Keratinocyte (primary cell): ENCODE measurements around the gene OSMR. TPM values are rescaled to one million over a fixed set of nuclear protein-coding genes. Genes with fewer than 3 reads are reported as not detected.

Experiments
- DNase-seq: peaks from one replicate; pipeline ENCODE4 v3.0.0-alpha.2; 2011; ENCODE audit warnings: low read depth, missing footprints, low spot score
- FAIRE-seq: peaks from 2 replicates; lab custom pipeline; 2011; peaks lifted over from hg19 to GRCh38; lab: Jason Lieb, UNC
- H2AFZ ChIP-seq: 2 replicates; pipeline ENCODE4 v1.6.0; 2012; ENCODE audit warnings: low read length, control low read depth, inconsistent platforms; ENCODE audit not compliant: control insufficient read depth
- H3K27ac ChIP-seq: 2 replicates; pipeline ENCODE4 v1.5.1; 2011; ENCODE audit warnings: low read length; ENCODE audit not compliant: control insufficient read depth, insufficient read depth
- H3K27me3 ChIP-seq: 3 replicates; pipeline ENCODE4 v1.6.0; 2011; ENCODE audit warnings: low read length; ENCODE audit not compliant: control insufficient read depth, insufficient read depth; ENCODE audit errors: extremely low read depth
- H3K36me3 ChIP-seq, 2 experiments: 2 replicates in 1 of 2; 3 replicates in 1 of 2; pipeline ENCODE4 v1.5.1; 2011; ENCODE audit warnings: low read length in 2 of 2, mild to moderate bottlenecking in 1 of 2; ENCODE audit not compliant: control insufficient read depth in 2 of 2, insufficient read depth in 2 of 2; ENCODE audit errors: extremely low read depth in 1 of 2
- H3K4me1 ChIP-seq: 3 replicates; pipeline ENCODE4 v1.5.1; 2011; ENCODE audit warnings: low read length; ENCODE audit not compliant: control insufficient read depth, insufficient read depth; ENCODE audit errors: extremely low read depth
- H3K4me2 ChIP-seq: 3 replicates; pipeline ENCODE4 v1.6.0; 2011; ENCODE audit warnings: low read depth, low read length; ENCODE audit not compliant: control insufficient read depth, insufficient read depth; ENCODE audit errors: extremely low read depth
- H3K4me3 ChIP-seq, 3 experiments: fragments of 200-600 bp in 1 of 3; sonication (generic) in 1 of 3; 2 replicates in 2 of 3; 3 replicates in 1 of 3; pipeline ENCODE4 v1.5.1; 2011 to 2016; ENCODE audit warnings: low read length in 3 of 3, mild to moderate bottlenecking in 3 of 3, control low read depth in 2 of 3, inconsistent platforms in 1 of 3, low read depth in 1 of 3, mixed read lengths in 1 of 3, mixed run types in 1 of 3, moderate library complexity in 1 of 3; ENCODE audit not compliant: control insufficient read depth in 2 of 3, insufficient read depth in 2 of 3; ENCODE audit errors: extremely low read depth in 1 of 3
- H3K79me2 ChIP-seq: 2 replicates; pipeline ENCODE4 v1.6.0; 2012; ENCODE audit warnings: low read length; ENCODE audit not compliant: control insufficient read depth, insufficient read depth
- H3K9ac ChIP-seq: 3 replicates; pipeline ENCODE4 v1.6.0; 2011; ENCODE audit warnings: low read length; ENCODE audit not compliant: control insufficient read depth, insufficient read depth; ENCODE audit errors: extremely low read depth
- H3K9me1 ChIP-seq: 3 replicates; pipeline ENCODE4 v1.6.0; 2011; ENCODE audit warnings: low read length; ENCODE audit not compliant: control insufficient read depth, insufficient read depth; ENCODE audit errors: extremely low read depth
- H3K9me3 ChIP-seq: 2 replicates; pipeline ENCODE4 v1.5.1; 2012; ENCODE audit warnings: low read depth, low read length; ENCODE audit not compliant: control insufficient read depth
- H4K20me1 ChIP-seq: 3 replicates; pipeline ENCODE4 v1.6.0; 2011; ENCODE audit warnings: low read length; ENCODE audit not compliant: control insufficient read depth, insufficient read depth; ENCODE audit errors: extremely low read depth
- CTCF ChIP-seq, 3 experiments: IDR thresholded peaks in 1 of 3; conservative IDR thresholded peaks in 1 of 3; optimal IDR thresholded peaks in 1 of 3; 2 replicates in 2 of 3; 3 replicates in 1 of 3; pipeline versions ENCODE3 to v1.5.1; 2011; ENCODE audit warnings: low read length in 3 of 3, mild to moderate bottlenecking in 3 of 3, moderate library complexity in 2 of 3, control low read depth in 1 of 3, inconsistent platforms in 1 of 3; ENCODE audit not compliant: insufficient read depth in 2 of 3; ENCODE audit errors: extremely low read depth in 1 of 3
- EZH2 ChIP-seq: IDR thresholded peaks from one replicate; pipeline ENCODE4 v1.6.1; 2012; ENCODE audit warnings: inconsistent platforms, mild to moderate bottlenecking, low read length, moderate library complexity
- dilution Hi-C: fragments of 300-500 bp; cut with MboI; formaldehyde crosslinking; loops from one replicate; pipeline ENCODE4 v1.7.0; 2020; ENCODE audit warnings: low sequenced_read_pairs; ENCODE audit not compliant: extremely low pct_ligation_motif_present
- polyA plus RNA-seq, 5 experiments: library from polyadenylated mRNA; depleted of rRNA in 3 of 5; stranded (reverse) in 3 of 5; stranded (forward) in 1 of 5; unstranded in 1 of 5; fragments of >200 nt; gene quantifications; 1 replicate in 1 of 5; 2 replicates in 3 of 5; 3 replicates in 1 of 5; pipeline versions ENCODE4 v1.2.1 to v1.2.3, GENCODE V29; 2011 to 2012; ENCODE audit warnings: missing spikeins in 2 of 5, low read depth in 1 of 5, low replicate concordance in 1 of 5

OSMR gene
- polyA plus RNA-seq, 1 donor (not counting 4 experiments of a cell fraction or from before 2014, with no cell fraction given), result 43.8 TPM

GRCh38 chr5:38866362-38867031 lies 20.7 kb downstream of the OSMR start:
- DNase-seq (no peak), FAIRE-seq (no peak)
- Histone ChIP-seq H3K4me2 (no peak overlapping the region), H2AFZ (no peak overlapping the region), H3K36me3 (peaks cover 0 to 3% of the 10 kb centered on the region in 2 experiments), H3K9ac (no peak overlapping the region), H3K27ac (peak overlapping the region; percentile 8), H3K9me3 (no peaks in the 10 kb centered on the region), H3K27me3 (no peaks in the 10 kb centered on the region), H3K9me1 (no peaks in the 10 kb centered on the region), H4K20me1 (peaks cover 3% of the 10 kb centered on the region), H3K79me2 (peaks cover 55% of the 10 kb centered on the region), H3K4me3 (no peak overlapping the region), H3K4me1 (peaks cover 21% of the 10 kb centered on the region)
- no peak for TF ChIP-seq CTCF (optimal IDR thresholded peaks at IDR 0.05 in 1 of 3, IDR thresholded peaks at IDR 0.05 in 1 of 3, conservative IDR thresholded peaks at IDR 0.05 in 1 of 3; ENCODE audit: extremely low read depth in 1 of 3, insufficient read depth in 2 of 3, low read length in 3 of 3)
- TF ChIP-seq EZH2, result no peak
- dilution Hi-C loops, result no loop called here

- peaks cover 3% of the 10 kb centered on the region for H4K20me1 ChIP-seq
- dilution Hi-C loops, result no loop called here
- H3K9me3 ChIP-seq, result no peaks in the 10 kb centered on the region
- peaks cover 55% of the 10 kb centered on the region for H3K79me2 ChIP-seq
- peaks cover 25% of the 10 kb centered on the region for H3K4me1 ChIP-seq
- peak overlapping the region; percentile 8 for H3K27ac ChIP-seq
- TF ChIP-seq CTCF (optimal IDR thresholded peaks at IDR 0.05 in 1 of 3, IDR thresholded peaks at IDR 0.05 in 1 of 3, conservative IDR thresholded peaks at IDR 0.05 in 1 of 3; ENCODE audit: extremely low read depth in 1 of 3, insufficient read depth in 2 of 3, low read length in 3 of 3), result no peak
- no peak for TF ChIP-seq EZH2
- H3K9me1 ChIP-seq, result no peaks in the 10 kb centered on the region
- no peak overlapping the region for H3K4me3 ChIP-seq
- peaks cover 0 to 3% of the 10 kb centered on the region in 2 experiments for H3K36me3 ChIP-seq
- no peak for DNase-seq
- no peak for FAIRE-seq
- no peak overlapping the region for H3K9ac ChIP-seq
- H2AFZ ChIP-seq, result no peak overlapping the region
- H3K27me3 ChIP-seq, result no peaks in the 10 kb centered on the region
- H3K4me2 ChIP-seq, result no peak overlapping the region
These were observed 21.2 kb downstream of the OSMR start for GRCh38 chr5:38867032-38867398.
